ENCODE results near the gene NMT2.

DNA sequence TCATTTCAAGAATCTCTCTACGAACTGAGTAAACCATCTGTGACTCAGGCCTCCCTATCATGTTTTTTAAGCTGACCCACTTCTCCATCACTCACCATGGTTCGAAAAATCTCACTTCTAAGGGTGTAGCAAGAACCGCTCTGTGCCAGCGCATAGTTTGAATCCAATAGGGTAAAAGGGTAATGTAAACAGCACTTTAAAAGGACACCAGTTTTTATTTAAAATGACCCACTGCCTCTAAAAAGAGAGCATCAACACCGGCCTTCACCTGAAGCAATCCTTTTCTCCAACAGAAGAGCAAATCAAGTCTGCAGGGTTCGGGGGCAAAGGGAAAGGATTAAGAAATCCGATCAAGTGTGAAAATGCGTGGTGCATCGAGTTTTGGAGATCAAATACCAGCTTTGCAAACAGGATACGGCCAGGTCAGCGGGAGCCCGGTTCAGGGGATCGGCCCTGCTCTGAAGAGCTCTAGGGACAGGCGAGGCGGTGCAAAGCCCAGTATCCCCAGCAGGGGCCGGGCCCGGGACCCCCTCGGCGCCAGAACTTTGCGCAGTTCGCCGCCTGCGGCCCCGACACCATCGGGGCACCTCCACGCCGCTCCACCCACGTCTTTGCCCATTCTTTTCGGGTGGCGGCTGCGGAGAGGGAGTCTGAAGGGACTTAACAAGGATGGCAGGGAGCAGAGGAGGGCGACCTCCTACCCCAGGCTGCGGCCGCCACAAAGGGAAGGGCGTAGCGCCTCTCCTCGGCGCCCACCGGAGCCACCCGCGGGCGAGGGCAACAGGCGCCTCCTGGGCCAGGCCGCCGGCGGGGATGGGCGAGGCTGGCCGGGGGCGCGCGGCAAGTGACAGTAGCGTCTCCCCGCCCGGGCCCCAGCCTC lies 842 bp downstream of the NMT2 start:
- peak in 1 of 2 donors; percentile 41 for TF ChIP-seq CTCF (conservative IDR thresholded peaks at IDR 0.05 in 1 of 2, IDR thresholded peaks at IDR 0.05 in 1 of 2; ENCODE audit: extremely low read depth in 1 of 2, insufficient read depth in 1 of 2, low read depth in 1 of 2, low read length in 2 of 2)
- TF ChIP-seq EZH2 (IDR thresholded peaks at IDR 0.05; ENCODE audit: borderline replicate concordance, low read length) = no peak
